WTC11 (cell line): ENCODE measurements around the gene PAFAH1B2. TPM values are rescaled to one million over a fixed set of nuclear protein-coding genes. Genes with fewer than 3 reads are reported as not detected.

Experiments used
- ATAC-seq: fragments of 200-7000 bp; cut with Tn5 transposase; 2 replicates; pipeline ENCODE4 v1.10.0; 2021; ENCODE audit warnings: mild to moderate bottlenecking, moderate library complexity
- CTCF ChIA-PET: fragments of 300-600 bp; sonication (Branson Sonifier 250); formaldehyde crosslinking; loops from one replicate; lab custom pipeline; 2021; ENCODE audit warnings: antibody characterized with exemption; lab: Charles Lee
- POLR2A ChIA-PET: fragments of 350-600 bp; sonication (Branson Sonifier 250); formaldehyde crosslinking; loops from one replicate; lab custom pipeline; 2021; ENCODE audit warnings: antibody characterized with exemption; lab: Charles Lee
- DNase-seq: peaks from one replicate; pipeline ENCODE4 v3.0.0; 2021; ENCODE audit warnings: low spot score
- H3K27ac Mint-ChIP-seq: 2 replicates; pipeline ENCODE4 v1.8.0; 2021; ENCODE audit warnings: mixed read lengths
- H3K27me3 Mint-ChIP-seq: 2 replicates; pipeline ENCODE4 v1.8.0; 2021; ENCODE audit warnings: low read depth, mild to moderate bottlenecking, moderate library complexity, mixed read lengths
- H3K36me3 Mint-ChIP-seq: 2 replicates; pipeline ENCODE4 v1.8.0; 2021; ENCODE audit warnings: mixed read lengths
- H3K4me1 Mint-ChIP-seq: 2 replicates; pipeline ENCODE4 v1.8.0; 2022; ENCODE audit warnings: mixed read lengths
- H3K4me3 Mint-ChIP-seq: 2 replicates; pipeline ENCODE4 v1.8.0; 2021; ENCODE audit warnings: mild to moderate bottlenecking, moderate library complexity, mixed read lengths
- H3K9me3 Mint-ChIP-seq: 2 replicates; pipeline ENCODE4 v1.8.0; 2021; ENCODE audit warnings: mixed read lengths
- ATF2 ChIP-seq: sonication (generic); formaldehyde crosslinking; IDR thresholded peaks from 2 replicates; pipeline ENCODE4 v1.8.1; 2022; ENCODE audit warnings: low read depth, missing genetic modification reagents, borderline replicate concordance
- FOXP4 ChIP-seq: sonication (generic); formaldehyde crosslinking; IDR thresholded peaks from 2 replicates; pipeline ENCODE4 v1.8.0; 2022; ENCODE audit warnings: mild to moderate bottlenecking, missing genetic modification reagents
- PRRX2 ChIP-seq: fragments of 250-450 bp; sonication (Bioruptor Pico); IDR thresholded peaks from 2 replicates; pipeline ENCODE4 v1.8.0; 2021; ENCODE audit warnings: mild to moderate bottlenecking
- RORB ChIP-seq: fragments of 250-450 bp; sonication (Bioruptor Pico); IDR thresholded peaks from 2 replicates; pipeline ENCODE4 v1.9.0; 2021; ENCODE audit warnings: mild to moderate bottlenecking
- ZBTB21 ChIP-seq: sonication (generic); formaldehyde crosslinking; IDR thresholded peaks from 2 replicates; pipeline ENCODE4 v1.8.1; 2023; ENCODE audit warnings: mild to moderate bottlenecking, missing genetic modification reagents, borderline replicate concordance
- ZNF281 ChIP-seq: sonication (generic); formaldehyde crosslinking; IDR thresholded peaks from 2 replicates; pipeline ENCODE4 v1.8.0; 2023; ENCODE audit warnings: mild to moderate bottlenecking, missing genetic modification reagents
- ZNF425 ChIP-seq: fragments of 250-450 bp; sonication (Bioruptor Pico); conservative IDR thresholded peaks from 2 replicates; pipeline ENCODE4 v1.9.0; 2021; ENCODE audit warnings: mild to moderate bottlenecking
- ZNF512 ChIP-seq: sonication (generic); formaldehyde crosslinking; IDR thresholded peaks from 2 replicates; pipeline ENCODE4 v1.8.1; 2022; ENCODE audit warnings: missing genetic modification reagents, borderline replicate concordance
- total RNA-seq: library from RNA; stranded (reverse); gene quantifications from 3 replicates; pipeline ENCODE4 v1.2.3, GENCODE V29; 2021
- TF ChIP-seq, protein P1 (sequence below): sonication (generic); formaldehyde crosslinking; IDR thresholded peaks from 2 replicates; pipeline ENCODE4 v1.8.0; 2022; ENCODE audit warnings: missing genetic modification reagents
- TF ChIP-seq, protein P2 (sequence below): sonication (generic); formaldehyde crosslinking; IDR thresholded peaks from 2 replicates; pipeline ENCODE4 v1.8.1; 2022; ENCODE audit warnings: low read depth, mild to moderate bottlenecking, moderate library complexity, missing genetic modification reagents, borderline replicate concordance

Gene PAFAH1B2
- total RNA-seq, 1 experiment from 2014 or later: 138 TPM

GRCh38 chr11:117176186-117176585 is 32.1 kb downstream of the PAFAH1B2 start (continued):
- TF ChIP-seq, protein P1, sequence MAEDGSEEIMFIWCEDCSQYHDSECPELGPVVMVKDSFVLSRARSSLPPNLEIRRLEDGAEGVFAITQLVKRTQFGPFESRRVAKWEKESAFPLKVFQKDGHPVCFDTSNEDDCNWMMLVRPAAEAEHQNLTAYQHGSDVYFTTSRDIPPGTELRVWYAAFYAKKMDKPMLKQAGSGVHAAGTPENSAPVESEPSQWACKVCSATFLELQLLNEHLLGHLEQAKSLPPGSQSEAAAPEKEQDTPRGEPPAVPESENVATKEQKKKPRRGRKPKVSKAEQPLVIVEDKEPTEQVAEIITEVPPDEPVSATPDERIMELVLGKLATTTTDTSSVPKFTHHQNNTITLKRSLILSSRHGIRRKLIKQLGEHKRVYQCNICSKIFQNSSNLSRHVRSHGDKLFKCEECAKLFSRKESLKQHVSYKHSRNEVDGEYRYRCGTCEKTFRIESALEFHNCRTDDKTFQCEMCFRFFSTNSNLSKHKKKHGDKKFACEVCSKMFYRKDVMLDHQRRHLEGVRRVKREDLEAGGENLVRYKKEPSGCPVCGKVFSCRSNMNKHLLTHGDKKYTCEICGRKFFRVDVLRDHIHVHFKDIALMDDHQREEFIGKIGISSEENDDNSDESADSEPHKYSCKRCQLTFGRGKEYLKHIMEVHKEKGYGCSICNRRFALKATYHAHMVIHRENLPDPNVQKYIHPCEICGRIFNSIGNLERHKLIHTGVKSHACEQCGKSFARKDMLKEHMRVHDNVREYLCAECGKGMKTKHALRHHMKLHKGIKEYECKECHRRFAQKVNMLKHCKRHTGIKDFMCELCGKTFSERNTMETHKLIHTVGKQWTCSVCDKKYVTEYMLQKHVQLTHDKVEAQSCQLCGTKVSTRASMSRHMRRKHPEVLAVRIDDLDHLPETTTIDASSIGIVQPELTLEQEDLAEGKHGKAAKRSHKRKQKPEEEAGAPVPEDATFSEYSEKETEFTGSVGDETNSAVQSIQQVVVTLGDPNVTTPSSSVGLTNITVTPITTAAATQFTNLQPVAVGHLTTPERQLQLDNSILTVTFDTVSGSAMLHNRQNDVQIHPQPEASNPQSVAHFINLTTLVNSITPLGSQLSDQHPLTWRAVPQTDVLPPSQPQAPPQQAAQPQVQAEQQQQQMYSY (CRISPR knock-in tag): no peak

DNA sequence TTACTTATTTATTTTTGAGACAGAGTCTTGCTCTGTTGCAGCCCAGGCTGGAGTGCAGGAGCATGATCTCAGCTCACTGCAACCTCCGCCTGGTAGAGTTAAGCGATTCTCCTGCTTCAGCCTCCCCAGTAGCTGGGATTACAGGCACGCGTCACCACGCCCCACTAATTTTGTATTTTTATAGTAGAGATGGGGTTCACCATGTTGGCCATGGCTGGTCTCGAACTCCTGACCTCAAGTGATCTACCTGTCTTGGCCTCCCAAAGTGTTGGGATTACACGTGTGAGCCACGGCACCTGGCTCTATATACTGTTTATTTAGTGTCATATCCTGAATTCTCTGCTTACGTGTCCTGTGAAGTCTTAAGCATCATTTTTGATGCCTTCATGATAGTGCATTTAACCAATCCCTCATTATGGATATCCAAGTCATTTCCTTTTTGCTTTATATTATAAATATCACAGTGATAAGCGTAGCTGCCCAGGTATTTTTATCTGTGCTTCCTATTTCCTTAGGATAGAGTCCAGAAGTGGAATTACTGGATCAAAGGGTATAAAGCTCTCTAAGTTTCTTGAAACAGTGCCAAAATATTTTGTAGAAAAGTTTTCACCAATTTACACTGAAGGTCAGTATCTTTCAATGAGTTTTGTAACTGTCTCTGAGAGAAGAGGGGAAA is 33.6 kb downstream of the PAFAH1B2 start:
- H3K27me3 Mint-ChIP-seq: peaks cover 6% of the 10 kb centered on the region
- ATAC-seq (no peak), DNase-seq (no peak)
- TF ChIP-seq ZBTB21 (CRISPR knock-in tag): no peak
- TF ChIP-seq FOXP4 (CRISPR knock-in tag): no peak
- TF ChIP-seq ATF2 (CRISPR knock-in tag): no peak
- TF ChIP-seq PRRX2 (CRISPR knock-in tag): no peak
- TF ChIP-seq ZNF512: no peak
- no peak for TF ChIP-seq ZNF281 (CRISPR knock-in tag)
- no peak for TF ChIP-seq RORB (CRISPR knock-in tag)
- TF ChIP-seq, protein P2, sequence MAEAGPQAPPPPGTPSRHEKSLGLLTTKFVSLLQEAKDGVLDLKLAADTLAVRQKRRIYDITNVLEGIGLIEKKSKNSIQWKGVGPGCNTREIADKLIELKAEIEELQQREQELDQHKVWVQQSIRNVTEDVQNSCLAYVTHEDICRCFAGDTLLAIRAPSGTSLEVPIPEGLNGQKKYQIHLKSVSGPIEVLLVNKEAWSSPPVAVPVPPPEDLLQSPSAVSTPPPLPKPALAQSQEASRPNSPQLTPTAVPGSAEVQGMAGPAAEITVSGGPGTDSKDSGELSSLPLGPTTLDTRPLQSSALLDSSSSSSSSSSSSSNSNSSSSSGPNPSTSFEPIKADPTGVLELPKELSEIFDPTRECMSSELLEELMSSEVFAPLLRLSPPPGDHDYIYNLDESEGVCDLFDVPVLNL (CRISPR knock-in tag): no peak
- TF ChIP-seq ZNF425 (CRISPR knock-in tag): no peak
- peaks cover 5% of the 10 kb centered on the region; the same call in 1 of the 2 replicates for H3K36me3 Mint-ChIP-seq
- peaks cover 30% of the 10 kb centered on the region for H3K4me1 Mint-ChIP-seq
- H3K4me3 Mint-ChIP-seq: peak overlapping the region; percentile 92
- CTCF ChIA-PET: interaction anchor here (0.6 to 5.6 kb wide), 12 partner anchors 18 to 341 kb away, joined by 3 to 68 read pairs (median 10); partner anchors contain the start of genes PCSK7 and RNF214
- peak overlapping the region; percentile 95 for H3K27ac Mint-ChIP-seq
- POLR2A ChIA-PET: interaction anchor here (0.9 to 2.3 kb wide), 7 partner anchors 8 to 49 kb away, joined by 3 to 17 read pairs (median 4); partner anchors contain the start of gene PAFAH1B2
- no peaks in the 10 kb centered on the region for H3K9me3 Mint-ChIP-seq
